GM21528 (cell line): ENCODE data around the gene STRIP2.
"Not testable (repeated sequence)": the region's sequence is repeated elsewhere in the genome, so short reads cannot be mapped to it uniquely, and the experiment has no call there.

Experiments
- ATAC-seq: cut with Tn5 transposase; IDR thresholded peaks from one replicate; pipeline ENCODE4 v1.9.1; 2021; ENCODE audit warnings: mild to moderate bottlenecking, moderate library complexity; ENCODE audit not compliant: unreplicated experiment, low FRiP score

The STRIP2 gene

DNA sequence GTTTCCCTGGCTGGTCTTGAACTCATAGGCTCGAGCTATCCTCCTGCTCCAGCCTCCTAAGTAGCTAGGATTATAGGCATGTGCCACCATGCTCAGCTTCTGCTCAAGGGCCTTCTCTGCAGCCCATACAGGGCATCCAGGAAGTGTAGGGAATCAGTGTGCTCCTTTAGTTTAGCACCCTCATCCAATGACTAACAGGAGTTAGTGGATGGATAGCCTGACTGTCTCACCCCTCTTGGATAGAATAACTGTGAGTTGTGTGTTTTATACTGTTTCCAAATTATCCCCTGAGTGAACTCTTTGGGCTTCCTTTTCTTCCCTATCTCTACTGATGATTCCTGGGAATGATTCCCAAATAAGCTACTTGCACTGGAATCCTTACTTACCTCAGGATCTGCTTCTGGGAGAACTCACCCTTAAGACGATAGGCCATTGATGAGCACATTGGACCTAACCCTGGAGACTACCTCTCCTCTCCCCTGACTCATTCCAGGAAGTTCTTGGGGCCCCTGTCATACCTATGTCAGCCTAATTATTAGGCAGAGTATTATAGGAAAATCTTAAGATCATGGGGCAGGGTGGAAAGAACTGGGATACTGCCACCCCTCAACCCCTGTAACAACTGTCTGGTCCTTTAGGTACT, 18.5 kb downstream of the STRIP2 start:
- ATAC-seq = no peak

DNA sequence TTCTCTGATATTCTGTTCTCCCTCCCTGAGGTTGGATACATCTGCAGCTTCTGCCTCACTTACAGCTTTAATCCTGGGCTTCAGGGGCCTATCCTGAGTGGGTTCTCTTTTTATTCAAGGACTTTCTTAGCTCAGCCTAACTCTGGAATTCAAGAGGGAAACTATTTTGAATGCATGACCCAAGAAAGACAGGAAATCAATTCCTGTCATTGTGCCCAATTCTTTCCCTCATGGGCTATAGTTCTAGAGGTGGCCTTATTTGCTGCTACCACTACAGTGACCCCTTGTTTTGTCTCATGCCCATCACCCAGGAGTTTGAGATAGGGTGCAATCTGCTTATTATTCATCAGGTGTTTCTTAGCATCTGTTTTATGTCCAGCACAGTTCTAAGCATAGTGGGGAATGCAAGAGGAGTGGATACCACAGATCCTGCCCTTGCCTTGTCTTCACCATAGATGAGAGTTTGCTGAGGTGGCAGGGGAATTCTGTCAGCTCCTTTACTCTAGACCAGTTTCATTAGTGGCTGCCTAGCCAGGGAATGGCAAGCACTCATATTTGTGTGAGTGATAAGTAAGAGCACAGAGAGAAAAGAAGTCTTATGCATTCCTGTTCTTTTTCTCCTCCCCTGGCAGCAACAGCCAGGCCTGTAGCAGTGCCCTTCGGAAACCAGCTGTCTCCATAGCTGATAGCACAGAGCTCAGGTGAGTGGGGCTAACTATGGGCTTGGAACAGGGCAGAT, 19.4 kb downstream of the STRIP2 start:
- ATAC-seq = no peak

DNA sequence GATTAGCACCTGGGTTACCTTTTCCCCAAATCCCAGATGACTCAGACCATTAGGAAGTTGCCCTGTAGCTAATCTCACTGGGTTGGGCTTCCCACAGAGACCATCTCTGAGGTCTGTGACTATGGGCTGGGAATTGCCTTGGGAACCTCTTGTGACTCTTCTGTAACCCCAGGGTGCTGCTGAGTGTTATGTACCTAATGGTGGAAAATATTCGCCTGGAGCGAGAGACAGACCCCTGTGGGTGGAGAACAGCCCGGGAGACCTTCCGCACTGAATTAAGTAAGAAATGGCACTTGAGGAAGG, 20.0 kb downstream of the STRIP2 start:
- no peak for ATAC-seq

DNA sequence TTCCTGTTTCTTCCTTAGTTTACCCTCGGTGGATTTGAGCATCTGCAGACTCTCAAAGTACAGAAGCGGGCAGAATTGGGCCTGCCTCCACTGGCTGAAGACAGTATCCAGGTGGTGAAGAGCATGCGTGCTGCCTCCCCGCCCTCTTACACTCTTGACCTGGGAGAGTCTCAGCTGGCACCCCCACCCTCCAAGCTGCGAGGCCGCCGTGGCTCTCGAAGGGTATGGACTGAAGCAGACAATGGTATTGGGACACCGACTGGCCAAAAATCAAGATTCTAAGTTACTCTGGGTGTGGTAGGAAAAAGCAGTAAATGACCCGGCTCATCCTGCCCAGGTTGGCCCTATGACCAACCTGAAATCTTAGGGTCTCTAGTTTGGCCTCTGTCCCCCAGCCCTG, 22.2 kb downstream of the STRIP2 start:
- no peak for ATAC-seq

DNA sequence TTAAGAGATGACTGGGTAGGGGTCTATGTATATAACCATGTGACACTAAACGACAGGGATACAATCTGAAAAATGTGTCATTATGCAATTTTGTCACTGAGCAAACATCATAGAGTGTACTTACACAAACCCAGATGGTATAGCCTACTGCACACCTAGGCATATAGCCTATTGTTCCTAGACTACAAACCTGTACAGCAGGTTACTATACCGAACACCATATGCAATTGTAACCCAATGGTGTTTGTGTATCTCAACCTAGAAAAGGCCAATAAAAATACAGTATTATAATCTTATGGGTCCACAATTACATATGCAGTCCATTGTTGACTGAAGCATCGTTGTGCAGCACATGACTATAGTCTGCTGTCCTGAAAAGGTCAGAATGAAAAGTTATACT, 22.9 kb downstream of the STRIP2 start:
- no peak for ATAC-seq

DNA sequence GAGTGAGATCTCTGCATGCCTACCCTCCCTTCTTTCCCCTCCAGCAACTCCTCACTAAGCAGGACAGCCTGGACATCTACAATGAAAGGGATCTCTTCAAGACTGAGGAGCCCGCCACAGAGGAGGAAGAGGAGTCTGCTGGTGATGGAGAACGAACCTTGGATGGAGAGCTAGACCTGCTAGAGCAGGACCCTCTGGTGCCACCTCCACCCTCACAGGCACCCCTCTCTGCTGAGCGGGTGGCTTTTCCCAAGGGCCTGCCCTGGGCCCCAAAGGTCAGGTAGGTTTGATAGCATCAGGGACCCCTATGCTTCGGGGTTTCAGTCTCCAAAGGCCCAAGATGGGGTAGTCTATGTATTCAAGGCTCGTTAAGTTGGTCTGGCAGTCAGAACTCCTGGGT, 23.9 kb downstream of the STRIP2 start:
- ATAC-seq = no peak

DNA sequence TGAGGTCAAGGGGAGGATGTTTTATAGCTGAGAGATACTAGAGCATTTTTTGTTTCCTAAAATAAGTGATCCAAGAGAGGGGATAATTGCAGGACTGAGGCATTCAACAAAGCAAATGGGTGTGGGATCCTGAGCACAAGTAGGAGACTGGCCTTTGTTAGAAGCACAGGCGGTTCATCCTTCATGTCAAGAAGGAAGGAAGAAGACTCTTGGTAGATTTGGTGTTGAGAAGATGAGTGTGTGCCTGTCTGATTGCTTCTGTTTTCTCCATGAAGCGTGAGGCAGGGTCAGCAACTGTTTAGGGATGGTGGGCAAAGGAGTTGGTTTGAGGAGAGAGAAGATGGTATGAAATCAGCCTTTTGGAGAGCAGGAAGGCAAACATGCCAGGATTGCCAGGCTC, 27.6 kb downstream of the STRIP2 start:
- ATAC-seq = no peak

DNA sequence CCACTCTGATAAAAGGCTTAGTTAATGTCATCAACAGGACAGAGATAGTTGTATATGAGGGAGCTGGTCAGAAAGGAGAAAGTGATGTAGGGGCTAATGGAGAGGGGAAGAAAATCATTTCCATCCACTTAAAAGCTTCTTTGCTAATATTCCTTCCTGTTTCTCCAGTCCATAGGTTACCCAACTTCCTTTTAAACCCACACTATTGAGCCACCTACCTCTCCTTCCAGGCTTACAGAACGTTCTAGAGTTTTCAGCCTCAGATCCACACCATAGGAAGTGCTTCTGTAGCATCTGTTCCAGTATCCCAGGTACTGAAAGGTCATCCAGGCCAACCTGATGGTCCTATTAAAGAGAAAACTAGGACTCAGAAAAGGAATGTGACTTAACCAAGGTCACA, 28.2 kb downstream of the STRIP2 start:
- no peak for ATAC-seq

DNA sequence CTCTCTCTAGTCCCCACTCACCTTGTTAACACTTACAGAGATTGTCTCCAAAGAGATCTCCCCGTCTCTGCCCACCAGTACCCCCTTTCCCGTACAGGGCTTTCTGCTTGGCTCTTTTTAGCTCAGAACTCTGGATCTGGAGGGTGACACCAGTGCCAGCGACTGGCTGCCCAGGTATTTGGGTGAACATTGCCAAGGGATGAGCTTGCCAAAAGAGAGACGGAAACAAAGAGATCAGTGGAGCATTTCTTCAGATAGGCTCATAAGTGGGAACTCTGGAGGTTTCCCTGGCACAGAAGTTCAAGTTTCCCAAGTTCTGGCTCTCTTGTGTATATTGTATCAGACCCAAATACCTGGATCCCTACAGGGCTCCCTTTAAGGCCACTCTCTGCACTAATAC, 30.0 kb downstream of the STRIP2 start:
- no peak for ATAC-seq

DNA sequence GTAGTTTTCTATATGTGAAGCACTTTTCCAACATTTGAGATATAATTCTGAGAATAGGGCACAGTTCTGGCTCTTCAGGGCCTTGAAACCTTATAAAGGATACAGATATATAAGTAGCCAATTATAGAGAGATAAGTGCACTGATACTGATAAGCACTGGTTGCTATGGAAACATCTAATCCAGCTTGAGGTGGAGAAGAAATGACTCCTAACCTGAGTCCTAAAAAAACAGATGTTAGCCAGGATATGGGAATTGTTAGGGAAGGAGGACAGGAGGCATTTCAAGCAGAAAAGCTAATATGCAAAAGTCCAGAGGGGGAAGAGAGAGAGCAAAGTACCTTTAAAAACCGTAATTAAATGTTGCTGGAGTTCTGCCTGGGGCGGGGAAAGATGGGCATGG, 30.8 kb downstream of the STRIP2 start:
- ATAC-seq = no peak

DNA sequence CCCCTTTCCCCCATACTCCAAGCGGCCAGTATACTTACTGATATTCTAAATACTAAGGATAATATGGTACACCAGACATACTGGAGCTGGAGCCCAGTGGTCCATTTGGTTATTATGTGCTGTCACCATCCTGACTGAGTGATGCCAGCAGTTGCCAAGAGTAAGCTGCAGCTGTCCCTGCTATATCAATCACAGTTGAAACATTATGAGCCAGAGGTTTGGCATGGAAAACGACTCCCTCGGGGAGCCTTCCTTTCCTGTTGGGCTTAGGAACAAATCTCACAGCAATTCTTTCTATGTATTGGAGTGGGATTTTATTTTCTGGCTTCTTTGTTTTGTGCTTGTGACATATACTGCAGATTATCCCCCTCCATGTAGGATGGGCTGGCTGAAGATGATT, 32.6 kb downstream of the STRIP2 start:
- ATAC-seq = no peak

DNA sequence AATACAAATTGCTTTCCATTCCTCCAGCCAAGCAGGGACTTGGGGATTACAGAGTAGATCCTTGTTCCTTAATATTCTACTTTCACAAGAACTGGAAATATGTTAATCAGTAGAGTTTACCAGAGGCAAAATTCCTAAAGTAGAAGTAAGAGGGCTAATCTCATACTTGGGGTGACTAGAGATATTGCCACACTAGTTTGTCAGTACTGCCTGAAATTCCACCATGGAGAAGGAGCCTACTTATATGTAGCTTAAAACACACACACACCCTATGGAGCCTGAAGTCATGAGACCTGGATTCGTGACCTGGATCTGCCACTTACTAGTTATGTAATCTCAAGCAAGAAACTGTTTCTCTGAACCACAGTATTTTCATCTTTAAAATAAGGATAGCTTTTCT, 33.9 kb downstream of the STRIP2 start:
- ATAC-seq = no peak

DNA sequence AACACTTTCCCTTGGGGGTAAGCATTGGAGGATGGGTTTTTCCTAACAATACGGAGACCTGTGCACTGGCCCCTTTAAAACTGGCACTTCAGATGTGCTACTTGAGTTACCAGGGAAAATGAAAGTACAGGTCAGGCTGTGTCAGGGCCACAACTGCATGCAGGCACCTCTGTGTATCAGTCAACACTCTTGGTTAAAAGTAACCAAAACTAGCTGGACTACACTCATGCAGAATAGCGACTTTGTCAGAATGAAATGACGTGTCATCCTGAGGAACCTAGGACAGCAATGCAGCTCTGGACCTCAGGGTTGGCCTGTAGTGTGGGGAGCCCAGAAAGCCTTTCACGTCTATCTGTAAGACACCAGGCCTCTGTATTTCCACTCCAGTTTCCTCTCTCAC, 34.3 kb downstream of the STRIP2 start:
- ATAC-seq = no peak

DNA sequence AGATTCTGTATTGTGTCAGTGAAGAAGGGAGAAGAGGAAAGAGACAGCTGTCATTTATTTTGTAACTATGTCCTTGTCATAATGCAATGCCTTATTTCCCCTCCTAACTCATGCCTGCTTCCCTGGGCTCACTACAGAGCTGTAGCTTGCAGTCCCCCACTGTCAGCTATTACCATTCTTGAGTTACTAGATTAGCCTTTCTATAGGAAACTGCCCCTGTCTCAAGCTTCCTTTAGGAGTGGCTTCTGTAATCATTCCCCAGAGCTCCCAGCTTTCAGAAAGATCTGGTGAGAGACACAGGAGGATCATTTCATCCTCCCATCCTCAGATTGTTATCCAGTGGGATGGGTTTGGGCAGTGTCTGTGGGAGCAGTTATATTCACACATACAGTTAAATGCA, 35.7 kb downstream of the STRIP2 start:
- no peak for ATAC-seq

DNA sequence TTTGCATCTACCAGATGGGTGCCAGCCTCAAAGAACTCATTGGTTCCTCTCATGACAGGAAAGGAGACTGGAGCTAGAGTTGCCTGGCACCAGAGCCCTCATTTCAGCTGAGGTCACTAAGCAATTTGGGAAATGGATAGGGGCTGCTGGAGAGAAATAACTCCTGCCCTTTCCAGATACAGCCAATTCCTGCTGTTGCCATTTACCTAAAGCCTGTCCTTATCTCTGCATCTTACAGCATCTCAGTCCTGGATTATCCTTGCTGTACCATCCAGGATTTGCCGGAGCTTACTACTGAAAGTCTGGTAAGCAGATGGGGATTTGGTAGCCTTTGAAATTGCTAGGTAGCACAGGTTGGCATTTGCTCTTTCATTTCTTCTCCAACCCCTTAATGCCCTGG, 36.2 kb downstream of the STRIP2 start:
- ATAC-seq = no peak

DNA sequence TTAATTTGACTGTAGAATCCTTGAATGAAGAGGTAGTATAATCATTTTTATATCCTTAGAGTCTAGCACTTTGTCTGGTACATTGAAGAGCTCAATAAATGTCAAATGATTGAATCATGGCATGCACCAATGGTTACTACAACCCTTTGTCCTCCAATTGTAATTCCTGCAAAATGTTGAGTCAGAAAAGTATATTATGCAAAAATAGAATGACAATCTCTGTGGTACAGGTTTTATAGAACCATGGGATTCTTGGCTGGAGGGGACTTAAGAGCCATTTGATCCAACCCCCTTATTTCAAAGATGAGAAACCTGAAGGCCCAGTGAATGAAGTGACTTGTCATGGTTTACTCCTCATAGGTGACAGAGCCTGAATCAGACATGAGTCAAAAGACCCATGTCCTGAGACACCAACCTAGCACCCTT, 37.2 kb downstream of the STRIP2 start:
- no peak for ATAC-seq

DNA sequence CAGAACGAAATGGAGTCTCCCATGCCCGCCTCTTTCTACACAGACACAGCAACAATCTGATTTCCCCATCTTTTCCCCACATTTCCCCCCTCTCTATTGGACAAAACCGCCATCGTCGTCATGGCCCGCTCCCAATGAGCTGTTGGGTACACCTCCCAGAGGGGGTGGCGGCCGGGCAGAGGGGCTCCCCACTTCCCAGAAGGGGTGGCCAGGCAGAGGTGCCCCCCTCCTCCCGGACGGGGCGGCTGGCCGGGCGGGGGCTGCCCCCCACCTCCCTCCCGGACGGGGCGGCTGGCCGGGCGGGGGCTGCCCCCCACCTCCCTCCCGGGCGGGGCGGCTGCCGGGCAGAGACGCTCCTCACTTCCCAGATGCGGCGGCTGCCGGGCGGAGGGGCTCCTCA, 41.7 kb downstream of the STRIP2 start:
- not testable (repeated sequence) for ATAC-seq

DNA sequence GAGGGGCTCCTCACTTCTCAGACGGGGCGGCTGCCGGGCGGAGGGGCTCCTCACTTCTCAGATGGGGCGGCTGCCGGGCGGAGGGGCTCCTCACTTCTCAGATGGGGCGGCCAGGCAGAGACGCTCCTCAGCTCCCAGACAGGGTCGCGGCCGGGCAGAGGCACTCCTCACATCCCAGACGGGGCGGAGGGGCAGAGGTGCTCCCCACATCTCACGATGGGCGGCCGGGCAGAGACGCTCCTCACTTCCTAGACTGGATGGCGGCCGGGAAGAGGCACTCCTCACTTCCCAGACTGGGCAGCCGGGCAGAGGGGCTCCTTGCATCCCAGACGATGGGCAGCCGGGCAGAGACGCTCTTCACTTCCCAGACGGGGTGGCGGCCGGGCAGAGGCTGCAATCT, 42.2 kb downstream of the STRIP2 start:
- not testable (repeated sequence) for ATAC-seq

DNA sequence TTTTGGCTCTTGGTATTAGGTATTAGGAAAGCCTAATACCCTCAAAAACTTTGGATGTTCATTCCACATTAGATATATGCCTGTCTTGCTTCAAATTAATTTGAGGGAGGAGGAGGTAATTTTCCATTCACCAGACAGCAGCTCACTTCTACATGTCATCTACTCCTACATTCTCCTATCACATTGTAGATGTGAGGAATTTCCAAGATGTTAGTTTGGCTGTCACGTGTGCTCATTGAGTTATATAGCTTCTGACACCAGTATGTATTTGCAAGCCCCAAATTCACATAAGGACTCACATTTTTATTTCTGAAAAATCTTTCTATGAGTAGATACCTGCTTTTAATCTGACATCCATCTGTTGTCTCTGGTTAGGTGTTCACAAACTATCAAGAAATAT, 45.6 kb downstream of the STRIP2 start:
- no peak for ATAC-seq

DNA sequence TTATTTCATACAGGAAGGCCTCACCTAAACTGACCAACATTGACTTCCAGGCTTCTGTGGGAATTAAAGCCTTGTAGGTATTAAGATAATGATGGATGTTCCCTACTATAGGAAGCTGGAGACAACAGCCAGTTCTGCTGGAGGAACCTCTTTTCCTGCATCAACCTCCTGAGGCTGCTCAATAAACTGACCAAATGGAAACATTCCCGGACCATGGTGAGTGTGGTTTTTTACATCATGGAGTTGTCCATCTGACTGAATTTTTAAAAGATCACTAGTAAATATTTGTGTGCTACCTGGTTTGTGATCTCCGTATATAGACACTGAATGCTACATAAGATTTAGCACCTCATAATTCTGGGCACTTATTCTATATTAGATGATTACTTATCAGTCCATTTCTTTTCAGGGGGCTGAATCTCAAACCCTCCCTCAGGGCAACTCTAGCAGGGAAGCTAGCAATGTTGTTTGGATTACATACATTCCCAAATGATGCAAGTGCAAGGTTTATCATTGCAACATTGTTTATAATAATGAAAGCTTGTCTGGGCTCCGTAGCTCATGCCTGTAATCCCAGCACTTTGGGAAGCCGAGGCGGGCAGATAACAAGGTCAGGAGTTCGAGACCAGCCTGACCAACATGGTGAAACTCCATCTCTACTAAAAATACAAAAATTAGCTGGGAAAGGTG, 46.6 kb downstream of the STRIP2 start:
- no peak for ATAC-seq

DNA sequence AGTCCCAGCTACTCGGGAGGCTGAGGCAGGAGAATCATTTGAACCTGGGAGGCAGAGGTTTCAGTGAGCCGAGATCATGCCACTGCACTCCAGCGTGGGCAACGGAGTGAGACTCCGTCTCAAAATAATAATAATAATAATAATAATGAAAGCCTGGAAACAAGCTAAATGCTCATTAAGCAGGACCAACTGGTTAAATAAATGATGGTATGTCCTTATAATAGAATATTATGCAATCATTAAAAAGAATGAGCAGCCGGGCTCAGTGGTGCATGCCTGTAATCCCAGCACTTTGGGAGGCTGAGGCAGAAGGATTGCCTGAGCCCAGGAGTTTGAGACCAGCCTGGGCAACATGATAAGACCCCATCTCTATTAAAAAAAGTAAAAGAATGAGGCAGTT, 47.1 kb downstream of the STRIP2 start:
- ATAC-seq = not testable (repeated sequence)

DNA sequence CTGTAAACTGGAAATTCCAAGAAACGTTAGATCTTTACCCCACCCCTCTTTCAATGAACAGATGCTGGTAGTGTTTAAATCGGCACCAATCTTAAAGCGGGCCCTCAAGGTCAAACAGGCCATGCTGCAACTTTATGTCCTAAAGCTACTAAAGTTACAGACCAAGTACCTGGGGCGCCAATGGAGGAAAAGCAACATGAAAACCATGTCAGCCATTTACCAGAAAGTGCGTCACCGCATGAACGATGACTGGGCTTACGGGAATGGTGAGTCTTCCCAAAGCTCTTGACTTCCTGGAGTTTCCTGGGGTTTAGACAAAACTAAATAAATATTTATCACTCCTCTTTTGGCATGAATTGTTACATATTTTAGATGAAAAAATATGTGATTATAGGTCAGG, 48.5 kb downstream of the STRIP2 start:
- ATAC-seq = no peak
